GM19023 (cell line): Measurements from ENCODE around the gene ZDHHC7.

Experiments
- ATAC-seq: cut with Tn5 transposase; IDR thresholded peaks from one replicate; pipeline ENCODE4 v1.9.1; 2021; ENCODE audit warnings: mild to moderate bottlenecking, moderate library complexity; ENCODE audit not compliant: unreplicated experiment

ZDHHC7 gene

DNA sequence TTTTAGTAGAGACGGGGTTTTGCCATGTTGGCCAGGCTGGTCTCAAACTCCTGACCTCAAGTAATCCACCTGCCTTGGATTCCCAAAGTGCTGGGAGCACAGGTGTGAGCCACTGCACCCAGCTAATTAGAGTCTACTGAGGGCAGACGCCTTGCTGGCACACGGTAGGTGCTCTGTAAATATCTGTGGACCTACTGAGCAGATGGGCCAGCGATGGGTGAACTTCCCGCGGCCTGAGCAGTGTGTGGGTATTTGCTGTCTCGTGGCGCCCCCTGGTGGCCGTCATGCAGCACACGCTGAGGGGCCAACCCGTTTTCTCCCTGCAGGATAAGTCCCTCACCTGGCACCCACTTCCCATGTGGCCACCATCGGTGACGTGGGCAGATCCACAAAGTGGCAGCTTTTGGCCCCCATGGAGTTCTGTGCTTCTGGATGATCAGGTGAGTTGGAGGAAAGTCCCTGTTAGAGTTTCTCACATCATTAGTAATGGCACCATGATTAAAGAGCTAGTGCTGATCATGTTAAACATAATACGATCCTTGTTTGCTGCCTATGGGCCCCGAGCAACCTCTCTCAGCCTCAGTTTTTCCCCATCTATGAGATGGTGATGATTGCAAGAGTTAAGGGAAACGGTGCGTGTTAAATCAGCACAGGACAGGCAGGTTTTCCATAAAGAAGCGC is 40.7 kb downstream of the ZDHHC7 start:
- peak; percentile 72 for ATAC-seq

DNA sequence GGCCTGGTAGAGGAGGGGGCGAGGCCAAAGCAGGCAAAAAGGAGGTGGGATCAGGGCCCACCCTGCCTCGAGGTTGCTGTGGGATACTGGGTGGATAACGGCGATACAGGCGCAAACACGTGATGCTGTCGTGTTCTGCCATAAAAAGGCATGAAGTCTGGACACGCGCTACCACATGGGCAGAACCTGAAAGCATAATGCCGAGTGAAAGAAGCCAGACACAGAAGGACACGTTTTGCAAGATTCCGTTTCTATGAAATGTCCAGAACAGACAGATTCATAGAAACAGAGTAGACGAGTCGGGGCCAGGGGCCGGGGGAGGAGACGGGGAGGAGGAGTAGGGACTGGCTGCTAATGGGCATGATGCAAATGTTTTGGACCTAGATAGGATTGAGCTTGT is 43.5 kb downstream of the ZDHHC7 start:
- ATAC-seq = no peak

DNA sequence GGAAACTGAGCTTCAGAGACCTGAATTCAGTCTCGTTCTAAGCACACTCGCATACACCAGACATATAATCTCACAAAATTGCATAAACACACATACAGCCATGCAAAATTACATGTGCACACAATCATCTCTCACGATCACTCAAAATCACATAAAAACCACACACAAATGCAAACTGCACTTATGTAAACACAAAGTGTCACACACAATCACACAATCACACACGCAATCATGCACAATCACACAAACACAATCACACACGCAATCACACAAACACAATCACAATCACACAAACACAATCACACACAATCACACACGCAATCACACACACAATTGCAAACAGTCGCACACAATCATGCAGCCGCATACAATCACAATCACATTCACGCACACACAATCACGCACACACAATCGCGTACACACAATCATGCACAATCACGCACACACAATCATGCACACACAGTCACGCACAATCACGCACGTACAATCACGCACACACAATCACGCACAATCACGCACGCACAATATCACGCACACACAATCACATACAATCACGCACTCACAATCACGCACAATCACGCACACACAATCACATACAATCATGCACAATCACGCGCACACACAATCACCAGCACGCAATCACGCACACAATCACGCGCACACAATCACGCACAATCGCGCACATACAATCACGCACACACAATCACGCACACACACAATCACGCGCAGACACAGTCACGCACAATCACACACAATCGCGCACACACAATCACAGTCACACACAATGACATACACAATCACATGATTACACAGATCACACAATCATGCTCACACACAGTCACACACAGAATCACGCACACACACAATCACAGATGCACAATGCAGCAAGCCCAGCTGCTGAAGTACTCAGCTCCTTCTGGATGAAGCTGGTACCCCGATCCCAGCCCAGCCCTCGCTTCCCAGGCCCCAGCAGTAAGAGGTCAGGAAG is 45.6 kb downstream of the ZDHHC7 start:
- ATAC-seq = no peak

DNA sequence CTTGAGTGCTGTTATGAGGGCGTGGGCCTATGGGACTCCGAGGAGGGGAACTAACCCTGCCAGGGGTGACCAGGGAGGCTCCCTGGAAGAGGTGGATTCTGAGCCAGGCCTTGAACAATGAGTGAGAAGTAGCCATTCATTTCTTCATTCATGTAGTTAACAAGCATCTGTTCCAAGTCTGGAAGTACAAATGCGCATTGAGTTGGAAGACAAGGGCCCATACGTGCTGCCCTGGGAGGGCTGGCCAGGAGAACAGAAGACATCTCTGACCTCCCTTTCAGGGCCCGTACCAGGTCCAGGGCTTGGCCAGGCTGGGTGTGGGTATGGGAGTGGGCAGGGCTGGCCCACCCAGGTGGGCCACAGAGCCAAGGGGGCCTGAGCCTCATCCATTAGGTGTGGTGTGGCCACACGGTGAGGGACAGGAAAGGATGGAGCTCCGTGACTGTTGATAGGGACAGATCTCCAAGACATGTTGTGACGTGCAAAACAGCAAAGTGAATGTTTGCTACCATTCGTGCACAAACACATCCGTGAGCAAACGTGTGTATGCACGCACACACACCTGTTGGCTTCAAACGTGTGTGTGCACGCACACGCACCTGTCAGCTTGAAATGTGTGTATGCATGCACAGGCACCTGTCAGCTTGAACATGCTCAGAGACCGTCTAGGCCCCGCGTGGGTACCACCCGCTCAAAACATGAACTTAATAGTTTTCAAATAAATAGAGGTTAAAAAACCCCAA is 46.8 kb downstream of the ZDHHC7 start:
- no peak for ATAC-seq

DNA sequence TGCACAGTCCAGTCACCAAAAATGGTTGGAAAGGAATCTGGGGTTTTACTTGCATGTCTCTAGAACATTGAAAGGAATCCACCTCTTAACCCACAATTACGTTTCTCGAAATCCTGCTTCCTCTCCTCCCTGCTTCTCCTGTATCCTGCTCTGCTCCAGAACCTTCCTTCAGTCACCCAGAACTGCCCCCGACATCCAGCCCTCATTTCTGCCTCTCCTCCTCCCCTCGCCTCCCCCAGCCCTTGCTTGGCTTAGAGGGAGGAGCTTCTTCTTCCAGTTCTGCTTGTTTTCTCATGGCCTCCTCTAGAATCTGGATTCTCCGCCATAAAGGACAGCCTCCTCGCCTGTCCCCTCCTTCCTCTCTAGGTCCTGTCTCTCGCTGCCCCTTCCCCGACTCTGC is 48.3 kb downstream of the ZDHHC7 start:
- no peak for ATAC-seq

DNA sequence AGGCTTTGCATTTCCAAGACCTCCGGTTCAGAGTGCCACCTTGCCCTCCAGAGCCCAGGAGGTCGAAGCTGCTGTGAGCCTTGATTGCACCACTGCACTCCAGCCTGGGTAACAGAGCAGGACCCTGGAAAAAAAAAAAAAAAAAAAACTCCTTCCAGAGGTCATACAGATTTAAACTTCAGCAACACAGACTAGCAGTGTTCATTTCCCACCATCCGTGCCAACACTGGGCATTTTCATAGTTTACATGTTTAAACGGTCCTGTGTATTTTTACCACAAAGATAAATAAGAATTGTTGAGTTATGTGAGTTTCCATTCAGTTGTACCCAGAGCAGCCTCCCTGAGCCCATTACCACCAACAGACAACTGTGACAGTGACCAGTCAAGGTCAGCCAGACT is 50.4 kb downstream of the ZDHHC7 start:
- ATAC-seq = no peak

DNA sequence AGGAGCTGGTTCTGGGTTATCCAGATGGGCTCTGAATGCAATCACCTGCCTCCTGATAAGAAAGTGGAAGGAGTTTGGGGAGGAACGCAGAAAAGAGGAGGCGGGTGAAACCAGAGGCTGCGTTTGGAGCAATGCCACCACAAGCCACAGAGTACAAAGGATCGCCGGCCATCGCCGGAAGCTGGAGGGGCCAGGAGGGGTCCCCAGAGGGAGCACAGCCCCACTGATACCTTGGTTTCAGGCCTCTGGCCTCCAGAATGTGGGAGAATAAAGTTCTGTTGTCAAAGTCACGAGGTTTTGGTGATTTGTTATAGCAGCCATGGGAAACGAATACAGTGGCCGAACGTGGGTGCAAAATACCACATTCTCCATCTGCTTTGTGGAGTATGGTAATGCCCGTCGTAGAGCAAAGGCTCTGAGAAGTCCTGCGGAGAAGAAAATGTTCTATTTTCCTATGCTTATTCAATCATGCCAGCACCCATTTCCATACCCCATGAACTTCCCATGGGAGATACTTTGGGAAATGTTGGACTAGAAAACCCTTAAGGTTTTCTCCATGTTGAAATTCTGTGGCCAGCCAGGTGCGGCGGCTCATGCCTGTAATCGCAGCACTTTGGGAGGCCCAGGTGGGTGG is 51.4 kb downstream of the ZDHHC7 start:
- ATAC-seq = no peak

DNA sequence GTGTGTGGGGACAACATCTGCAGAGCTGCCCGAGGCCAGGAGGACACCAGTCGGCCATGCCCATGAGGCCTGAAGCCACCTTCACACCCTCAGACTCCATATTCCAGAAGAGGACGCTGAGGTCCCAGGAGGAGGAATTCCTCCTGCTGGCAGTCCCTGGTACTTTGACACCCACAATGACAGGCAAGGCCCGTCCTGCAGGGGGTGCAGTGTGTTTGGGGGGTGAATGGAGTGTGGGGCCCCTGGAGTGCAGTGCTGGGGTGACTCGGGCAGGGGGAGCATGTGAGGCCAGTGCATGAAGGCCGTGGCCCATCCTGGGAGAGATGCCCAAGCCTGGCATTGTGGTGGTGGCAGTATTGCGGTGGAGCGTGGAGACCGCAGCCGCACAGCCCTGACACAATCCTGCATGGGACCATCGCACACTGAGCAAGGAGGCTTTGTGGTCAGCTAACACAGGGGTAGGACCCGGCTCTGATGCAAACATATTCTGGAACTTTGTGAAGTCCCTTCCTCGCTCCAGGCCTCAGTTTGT is 52.2 kb downstream of the ZDHHC7 start:
- no peak for ATAC-seq

DNA sequence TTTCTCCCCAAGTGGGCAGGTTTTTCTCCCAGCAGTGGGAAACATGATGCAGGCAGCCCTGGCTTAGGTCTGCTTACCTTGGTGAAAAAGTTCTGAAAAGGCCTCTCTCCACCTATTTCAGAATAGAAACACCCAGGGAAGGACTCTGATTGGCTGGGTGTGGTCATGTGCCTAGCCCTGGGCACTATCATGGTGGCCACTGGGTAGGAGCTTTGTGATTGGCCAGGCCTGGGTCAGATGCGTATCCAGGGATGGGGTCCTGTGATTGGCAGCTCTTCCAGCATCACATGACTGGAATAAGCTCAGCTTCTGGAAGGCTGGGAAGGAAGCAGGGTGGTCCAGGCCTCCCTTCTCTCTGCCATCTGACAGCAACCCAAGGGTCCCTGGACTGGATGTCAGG is 53.5 kb downstream of the ZDHHC7 start:
- no peak for ATAC-seq

DNA sequence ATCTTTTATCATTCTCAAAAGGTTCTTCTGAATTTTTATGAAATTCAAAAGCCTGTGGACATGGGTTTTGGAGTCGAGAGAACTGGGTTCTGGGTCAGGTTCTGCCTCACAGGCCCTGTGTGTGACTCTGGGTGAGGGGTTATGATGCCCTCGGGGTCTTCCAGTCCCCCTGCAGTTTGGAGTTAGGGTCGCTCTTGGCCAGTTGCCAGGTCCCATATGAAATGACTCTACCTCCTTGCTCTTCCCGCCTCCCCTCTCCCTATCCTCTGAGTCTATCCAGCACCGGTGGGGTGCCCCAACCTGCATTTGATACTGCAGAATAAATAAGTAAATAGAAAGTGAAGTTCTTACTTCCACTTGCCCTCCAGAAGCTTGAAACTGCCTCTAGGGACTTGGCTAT is 54.1 kb downstream of the ZDHHC7 start:
- ATAC-seq = no peak

DNA sequence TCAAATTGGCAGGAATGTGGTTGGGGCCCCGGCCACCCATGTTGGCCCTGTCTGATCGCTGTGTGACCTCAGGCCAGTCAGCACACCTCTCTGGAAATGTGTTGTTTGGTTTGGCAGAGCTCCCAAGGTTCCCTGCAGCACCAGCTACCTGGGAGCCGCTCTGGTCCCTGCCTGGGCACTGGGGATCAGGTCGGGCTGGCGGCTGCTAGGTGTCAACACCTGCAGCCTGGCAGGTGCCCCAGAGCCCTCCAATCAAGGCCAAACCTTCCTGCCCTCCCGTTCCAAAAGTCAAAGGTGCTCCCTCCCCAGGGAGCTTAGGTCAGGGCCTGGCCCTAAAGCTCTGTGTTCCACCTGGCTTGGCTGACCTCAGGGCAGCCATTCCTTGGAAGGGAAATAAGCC is 55.9 kb downstream of the ZDHHC7 start:
- ATAC-seq = no peak

DNA sequence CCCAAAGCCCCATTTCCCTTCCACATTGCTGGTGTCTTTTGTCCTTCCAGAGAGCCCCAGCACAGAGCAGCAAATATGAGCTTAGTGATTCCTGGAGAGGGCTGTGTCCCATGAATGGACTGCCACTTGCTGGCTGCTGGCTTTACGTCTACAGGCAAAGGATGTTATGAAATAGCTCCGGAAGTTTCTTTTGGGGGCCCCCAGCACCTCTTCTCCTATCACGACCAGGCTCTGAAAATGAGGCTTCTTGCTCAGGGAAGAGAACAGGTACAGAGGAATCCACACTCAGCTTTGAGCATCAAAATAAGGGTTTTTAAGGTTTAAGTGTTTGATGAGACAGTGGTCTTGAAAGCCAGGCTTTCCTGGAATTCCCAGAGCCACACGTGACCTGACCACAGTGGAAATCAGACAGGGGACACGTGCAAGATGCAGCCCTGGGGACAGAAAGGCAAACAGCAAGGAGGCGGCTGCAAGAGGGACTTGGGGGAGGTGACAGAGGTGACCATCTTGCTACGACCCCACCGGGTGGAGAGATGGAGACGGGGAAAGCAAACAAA is 58.1 kb downstream of the ZDHHC7 start:
- no peak for ATAC-seq

DNA sequence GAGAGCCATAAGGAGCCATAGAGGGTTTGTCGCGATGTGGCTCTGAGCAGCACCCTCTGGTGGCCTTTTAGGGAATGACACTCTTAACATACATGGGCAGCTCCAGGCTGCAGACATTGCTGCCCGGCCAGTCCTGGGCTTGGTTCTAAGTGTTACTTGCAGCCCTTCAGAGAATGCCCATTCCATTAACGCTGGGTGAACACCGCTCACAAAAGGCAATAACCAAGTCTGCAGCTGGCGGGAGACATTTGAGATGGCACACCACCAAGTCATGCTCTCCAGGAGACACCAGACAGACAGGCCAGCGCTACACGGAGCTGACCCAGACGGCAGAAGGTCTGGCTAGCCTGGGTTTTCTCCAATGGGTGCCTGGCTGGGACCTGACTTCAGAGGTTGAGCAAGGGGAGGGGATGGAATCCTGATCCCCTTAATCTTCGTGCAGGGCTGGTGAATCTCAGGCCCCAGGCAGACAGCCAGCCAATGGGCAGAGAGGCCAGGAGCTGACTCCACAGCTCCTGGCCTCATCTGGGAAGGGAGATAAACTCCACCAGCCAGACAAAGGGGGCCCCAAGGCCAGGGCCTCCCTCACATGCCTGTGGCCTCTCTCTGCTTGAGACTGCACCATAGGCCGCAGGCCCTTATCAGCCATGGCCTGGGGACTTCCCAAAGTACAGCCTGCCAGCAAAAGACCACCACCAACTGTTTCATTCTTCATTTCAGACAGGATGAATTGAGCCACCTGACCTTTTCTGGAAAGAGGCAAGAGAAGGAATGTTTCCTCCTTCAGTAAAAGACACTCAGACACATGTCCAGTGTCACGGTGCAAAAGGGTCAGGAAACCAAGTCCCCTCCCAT is 58.8 kb downstream of the ZDHHC7 start:
- ATAC-seq = peak; percentile 52

DNA sequence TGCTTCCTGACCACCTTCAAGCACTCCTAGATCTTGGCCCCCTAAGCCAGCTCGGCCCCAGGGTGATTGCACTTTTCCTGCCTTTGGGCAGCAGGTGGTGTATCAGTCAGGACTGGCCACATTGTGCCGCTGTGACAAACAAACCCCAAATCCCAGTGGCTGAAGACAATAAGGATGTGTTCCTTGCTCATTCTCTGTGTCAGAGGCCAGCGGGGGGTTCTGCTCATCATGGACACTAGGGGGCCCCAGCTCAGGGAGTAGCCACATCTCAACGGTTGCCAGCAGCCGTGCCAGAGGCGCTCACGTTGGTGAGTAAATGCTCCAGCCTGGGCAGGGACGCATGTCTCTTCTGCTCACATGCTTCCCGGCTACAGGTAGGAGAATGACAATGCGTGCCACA is 60.4 kb downstream of the ZDHHC7 start:
- ATAC-seq = no peak

DNA sequence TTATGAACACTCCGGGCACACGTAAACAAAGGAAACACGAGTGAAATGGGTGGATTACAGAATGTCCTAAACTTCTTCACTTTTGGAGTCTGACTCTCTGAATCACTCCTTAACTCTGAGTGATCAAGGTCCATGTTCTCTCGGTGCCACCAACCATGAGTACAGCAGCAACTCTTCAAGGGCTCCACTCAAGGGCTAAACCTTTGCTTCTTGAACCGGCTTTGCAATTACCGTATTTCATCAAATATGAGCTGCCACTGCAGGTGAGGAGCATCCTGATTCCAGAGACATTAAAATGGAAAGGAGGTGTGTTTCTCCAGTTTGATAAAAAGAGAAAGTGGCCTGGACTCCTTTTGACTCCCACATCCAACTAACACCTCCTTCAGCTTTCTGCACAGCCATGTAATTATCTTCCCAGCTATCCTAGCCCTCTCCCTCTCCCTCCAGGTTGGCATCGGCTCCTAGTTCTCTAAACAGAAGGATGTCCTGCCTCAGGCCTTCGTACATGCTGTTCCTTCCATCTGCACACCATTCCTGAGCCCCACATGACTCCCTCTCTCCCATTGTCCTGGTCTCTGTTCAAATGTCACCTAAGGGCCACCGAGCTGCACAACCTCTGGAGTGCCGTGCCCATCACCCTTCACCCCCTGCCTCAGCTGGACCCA is 61.4 kb downstream of the ZDHHC7 start:
- no peak for ATAC-seq

DNA sequence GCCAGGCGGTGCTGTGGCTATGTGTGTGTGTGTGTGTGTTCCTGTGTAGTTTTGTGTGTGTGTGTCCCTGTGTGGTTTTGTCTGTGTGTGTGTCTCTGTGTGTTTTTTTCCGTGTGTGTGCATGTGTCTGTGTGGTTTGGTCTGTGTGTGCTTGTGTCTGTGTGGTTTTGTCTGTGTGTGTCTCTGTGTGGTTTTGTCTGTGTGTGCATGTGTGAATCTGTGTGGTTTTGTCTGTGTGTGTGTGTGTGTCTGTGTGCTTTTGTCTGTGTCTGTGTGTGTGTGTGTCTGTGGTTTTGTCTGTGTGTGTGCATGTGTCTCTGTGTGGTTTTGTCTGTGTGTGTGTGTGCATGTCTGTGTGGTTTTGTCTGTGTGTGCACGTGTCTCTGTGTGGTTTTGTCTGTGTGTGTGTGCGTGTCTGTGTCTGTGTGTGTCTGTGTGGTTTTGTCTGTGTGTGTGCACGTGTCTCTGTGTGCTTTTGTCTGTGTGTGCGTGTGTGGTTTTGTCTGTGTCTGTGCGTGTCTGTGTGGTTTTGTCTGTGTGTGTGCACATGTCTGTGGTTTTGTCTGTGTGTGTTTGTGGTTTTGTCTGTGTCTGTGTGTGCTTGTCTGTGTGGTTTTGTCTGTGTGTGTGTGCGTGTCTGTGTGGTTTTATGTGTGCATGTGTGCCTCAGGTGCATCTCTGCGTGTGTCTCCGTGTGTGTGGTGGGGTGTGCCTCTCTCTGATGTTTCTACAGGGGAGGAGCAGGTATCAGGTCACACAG is 62.3 kb downstream of the ZDHHC7 start:
- ATAC-seq = no peak

DNA sequence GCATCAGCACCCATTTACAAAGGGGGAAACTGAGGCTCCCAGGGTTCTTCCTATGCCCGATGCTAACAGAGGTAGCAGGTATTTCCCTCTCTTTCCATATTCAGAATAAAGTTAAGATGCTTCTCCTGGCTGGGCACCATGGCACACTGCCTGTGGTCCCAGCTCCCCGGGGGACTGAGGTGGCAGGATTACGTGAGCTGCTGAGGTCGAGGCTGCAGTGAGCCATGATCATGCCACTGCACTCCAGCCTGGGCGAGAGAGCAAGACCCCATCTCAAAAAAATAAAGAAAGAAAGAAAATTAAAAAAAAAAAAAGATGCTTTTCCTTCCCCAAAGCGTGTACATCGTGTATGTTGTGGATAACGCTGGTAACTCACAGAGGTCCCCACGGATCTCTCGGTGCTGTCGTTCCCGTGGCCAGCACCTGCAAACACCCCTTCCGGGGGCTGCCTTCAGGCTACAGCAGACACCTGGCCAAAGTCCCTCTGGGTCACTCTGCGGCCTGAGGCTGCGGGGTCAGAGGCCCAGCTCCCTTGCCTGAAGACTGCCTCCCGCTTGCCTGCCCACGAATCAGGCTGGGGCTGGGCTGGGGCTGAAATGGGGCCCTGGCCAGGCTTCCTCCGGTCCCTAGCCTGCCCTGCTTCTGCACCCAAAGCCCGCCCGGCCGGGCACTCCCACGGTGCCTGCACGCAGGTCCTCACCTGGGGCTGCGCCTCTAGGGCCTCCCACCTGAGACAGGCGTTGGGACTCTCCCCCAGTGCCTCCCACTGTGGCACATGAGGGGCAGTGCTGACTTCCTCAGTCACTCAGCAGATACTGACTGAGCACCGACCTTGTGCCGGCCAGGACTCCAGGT is 63.1 kb downstream of the ZDHHC7 start:
- ATAC-seq = no peak
